GM23338 (cell line): ENCODE results near the gene NFIB. TPM values are rescaled to one million over a fixed set of nuclear protein-coding genes. Genes with fewer than 3 reads are reported as not detected.

Source experiments
- ATAC-seq: fragments of 200-7000 bp; cut with Tn5 transposase; 3 replicates; pipeline ENCODE4 v1.9.1; 2020
- DNase-seq: peaks from one replicate; pipeline ENCODE4 v3.0.0-alpha.2; 2015; ENCODE audit warnings: low spot score
- H2AFZ ChIP-seq: fragments of 200-600 bp; sonication (generic); 2 replicates; pipeline ENCODE4 v1.8.0; 2016; ENCODE audit warnings: antibody characterized with exemption, mild to moderate bottlenecking, moderate library complexity
- H3F3A ChIP-seq: fragments of 200-600 bp; sonication (generic); replicated peaks from 2 replicates; pipeline ENCODE4 v1.8.0; 2017; ENCODE audit warnings: antibody characterized with exemption, mixed run types, low read depth
- H3K27ac ChIP-seq: fragments of 200-600 bp; sonication (generic); 2 replicates; pipeline ENCODE4 v1.6.1; 2016; ENCODE audit warnings: low read depth
- H3K27me3 ChIP-seq: fragments of 200-600 bp; sonication (generic); 2 replicates; pipeline ENCODE4 v1.8.0; 2016; ENCODE audit warnings: mild to moderate bottlenecking, mixed run types, moderate library complexity; ENCODE audit not compliant: insufficient read depth
- H3K36me3 ChIP-seq: fragments of 200-600 bp; sonication (generic); 2 replicates; pipeline ENCODE4 v1.8.0; 2016; ENCODE audit warnings: mild to moderate bottlenecking; ENCODE audit not compliant: insufficient read depth
- H3K4me1 ChIP-seq: fragments of 200-600 bp; sonication (generic); 2 replicates; pipeline ENCODE4 v1.8.0; 2016; ENCODE audit warnings: mild to moderate bottlenecking, moderate library complexity; ENCODE audit not compliant: insufficient read depth
- H3K4me2 ChIP-seq: fragments of 200-600 bp; sonication (generic); 2 replicates; pipeline ENCODE4 v1.7.1; 2017; ENCODE audit warnings: mixed run types
- H3K4me3 ChIP-seq: fragments of 200-600 bp; sonication (generic); 2 replicates; pipeline ENCODE4 v1.6.1; 2016; ENCODE audit warnings: mixed run types
- H3K79me2 ChIP-seq: fragments of 200-600 bp; sonication (generic); replicated peaks from 2 replicates; pipeline ENCODE4 v1.8.0; 2017; ENCODE audit warnings: mild to moderate bottlenecking; ENCODE audit not compliant: insufficient read depth
- H3K9me2 ChIP-seq: fragments of 200-600 bp; sonication (generic); 2 replicates; pipeline ENCODE4 v1.8.0; 2017; ENCODE audit not compliant: insufficient read depth
- H4K20me1 ChIP-seq: fragments of 200-600 bp; sonication (generic); replicated peaks from 2 replicates; pipeline ENCODE4 v1.8.0; 2017; ENCODE audit warnings: mild to moderate bottlenecking; ENCODE audit not compliant: insufficient read depth
- H3K27ac Mint-ChIP-seq: 2 replicates; pipeline ENCODE4 v1.8.0; 2020; ENCODE audit warnings: inconsistent platforms, mild to moderate bottlenecking, moderate library complexity, mixed read lengths
- H3K27me3 Mint-ChIP-seq: 3 replicates; pipeline ENCODE4 v1.8.0; 2022; ENCODE audit warnings: low read depth, mild to moderate bottlenecking, moderate library complexity, mixed read lengths, inconsistent platforms; ENCODE audit not compliant: insufficient read depth, poor library complexity
- H3K36me3 Mint-ChIP-seq: 3 replicates; pipeline ENCODE4 v1.8.0; 2021; ENCODE audit warnings: low read depth, mild to moderate bottlenecking, inconsistent platforms, moderate library complexity, mixed read lengths
- H3K4me1 Mint-ChIP-seq: 3 replicates; pipeline ENCODE4 v1.8.0; 2020; ENCODE audit warnings: mild to moderate bottlenecking, inconsistent platforms, mixed read lengths
- H3K4me3 Mint-ChIP-seq: 3 replicates; pipeline ENCODE4 v1.8.0; 2021; ENCODE audit warnings: moderate library complexity, mild to moderate bottlenecking, inconsistent platforms, mixed read lengths
- H3K9me3 Mint-ChIP-seq: 3 replicates; pipeline ENCODE4 v1.8.0; 2020; ENCODE audit warnings: moderate library complexity, mild to moderate bottlenecking, inconsistent platforms, mixed read lengths
- EZH2 ChIP-seq: fragments of 200-600 bp; sonication (generic); IDR thresholded peaks from one replicate; pipeline ENCODE4 v1.8.0; 2017; ENCODE audit warnings: antibody characterized with exemption, mild to moderate bottlenecking, low read depth; ENCODE audit not compliant: unreplicated experiment
- ZNF331 ChIP-seq: fragments of 250-450 bp; sonication (Bioruptor Pico); IDR thresholded peaks from 2 replicates; pipeline ENCODE4 v1.5.0; 2020; ENCODE audit warnings: low read depth, mild to moderate bottlenecking, moderate library complexity
- polyA plus RNA-seq: library from polyadenylated mRNA; unstranded; fragments of >200 nt; fragmentation: Nextera tagmentation; extraction: Ambion mirVana; gene quantifications from 2 replicates; pipeline ENCODE4 v1.2.1, GENCODE V29; 2016
- total RNA-seq: library from RNA; depleted of rRNA; stranded (reverse); fragments of >200 nt; shearing (Covaris generic); gene quantifications from 2 replicates; pipeline ENCODE4 v1.2.3, GENCODE V29; 2014
- TF ChIP-seq, protein P1 (sequence below): fragments of 250-450 bp; sonication (Bioruptor Pico); IDR thresholded peaks from 2 replicates; pipeline ENCODE4 v1.5.0; 2020; ENCODE audit warnings: mild to moderate bottlenecking, moderate library complexity

Gene NFIB
- total and polyA plus RNA-seq, 2 experiments from 2014 or later = 3.9 to 4.7 TPM

DNA sequence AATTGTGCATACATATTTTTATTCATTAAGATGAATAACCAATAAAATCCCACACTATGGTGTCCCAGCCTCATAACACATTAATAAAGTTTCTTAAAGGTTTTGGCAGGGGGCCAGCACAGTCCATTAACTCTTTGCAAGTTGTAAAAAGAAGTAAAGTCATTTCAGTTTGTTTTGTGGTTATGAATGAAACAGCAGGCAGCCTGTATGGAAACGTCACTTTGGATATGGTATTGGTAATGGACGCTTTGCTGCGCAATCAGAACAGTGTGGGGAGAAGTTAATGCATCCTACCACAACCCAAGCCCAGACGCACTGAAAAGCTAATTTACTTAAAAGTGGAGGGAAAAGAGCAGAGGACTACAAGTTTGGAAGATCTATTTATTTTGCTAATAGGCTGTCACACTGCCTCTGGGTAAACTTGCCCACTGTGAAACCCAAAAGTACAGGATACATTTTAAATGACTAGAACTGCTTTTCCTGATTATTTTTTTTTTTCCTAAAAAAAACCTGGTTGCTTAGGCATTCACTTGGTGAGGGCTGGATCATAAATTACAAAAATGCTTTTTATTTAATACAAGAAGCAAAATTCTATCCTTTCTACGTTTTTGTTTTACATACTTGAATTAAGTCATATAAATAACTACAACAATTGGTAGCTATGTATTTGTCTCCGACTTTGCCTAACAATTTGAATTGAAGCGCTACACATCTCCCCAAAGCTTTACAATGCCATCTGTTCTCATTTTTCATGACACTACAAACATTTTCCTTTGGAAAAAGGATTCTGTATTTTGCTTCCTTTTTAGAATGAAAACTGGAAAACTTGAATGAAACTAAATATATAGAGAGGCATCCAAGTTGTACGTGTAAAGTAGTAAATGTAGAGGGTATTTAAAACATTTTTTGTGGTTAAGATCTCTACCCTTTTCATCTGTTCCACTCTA, 104.3 kb downstream of the NFIB start (continued):
- TF ChIP-seq, protein P1, sequence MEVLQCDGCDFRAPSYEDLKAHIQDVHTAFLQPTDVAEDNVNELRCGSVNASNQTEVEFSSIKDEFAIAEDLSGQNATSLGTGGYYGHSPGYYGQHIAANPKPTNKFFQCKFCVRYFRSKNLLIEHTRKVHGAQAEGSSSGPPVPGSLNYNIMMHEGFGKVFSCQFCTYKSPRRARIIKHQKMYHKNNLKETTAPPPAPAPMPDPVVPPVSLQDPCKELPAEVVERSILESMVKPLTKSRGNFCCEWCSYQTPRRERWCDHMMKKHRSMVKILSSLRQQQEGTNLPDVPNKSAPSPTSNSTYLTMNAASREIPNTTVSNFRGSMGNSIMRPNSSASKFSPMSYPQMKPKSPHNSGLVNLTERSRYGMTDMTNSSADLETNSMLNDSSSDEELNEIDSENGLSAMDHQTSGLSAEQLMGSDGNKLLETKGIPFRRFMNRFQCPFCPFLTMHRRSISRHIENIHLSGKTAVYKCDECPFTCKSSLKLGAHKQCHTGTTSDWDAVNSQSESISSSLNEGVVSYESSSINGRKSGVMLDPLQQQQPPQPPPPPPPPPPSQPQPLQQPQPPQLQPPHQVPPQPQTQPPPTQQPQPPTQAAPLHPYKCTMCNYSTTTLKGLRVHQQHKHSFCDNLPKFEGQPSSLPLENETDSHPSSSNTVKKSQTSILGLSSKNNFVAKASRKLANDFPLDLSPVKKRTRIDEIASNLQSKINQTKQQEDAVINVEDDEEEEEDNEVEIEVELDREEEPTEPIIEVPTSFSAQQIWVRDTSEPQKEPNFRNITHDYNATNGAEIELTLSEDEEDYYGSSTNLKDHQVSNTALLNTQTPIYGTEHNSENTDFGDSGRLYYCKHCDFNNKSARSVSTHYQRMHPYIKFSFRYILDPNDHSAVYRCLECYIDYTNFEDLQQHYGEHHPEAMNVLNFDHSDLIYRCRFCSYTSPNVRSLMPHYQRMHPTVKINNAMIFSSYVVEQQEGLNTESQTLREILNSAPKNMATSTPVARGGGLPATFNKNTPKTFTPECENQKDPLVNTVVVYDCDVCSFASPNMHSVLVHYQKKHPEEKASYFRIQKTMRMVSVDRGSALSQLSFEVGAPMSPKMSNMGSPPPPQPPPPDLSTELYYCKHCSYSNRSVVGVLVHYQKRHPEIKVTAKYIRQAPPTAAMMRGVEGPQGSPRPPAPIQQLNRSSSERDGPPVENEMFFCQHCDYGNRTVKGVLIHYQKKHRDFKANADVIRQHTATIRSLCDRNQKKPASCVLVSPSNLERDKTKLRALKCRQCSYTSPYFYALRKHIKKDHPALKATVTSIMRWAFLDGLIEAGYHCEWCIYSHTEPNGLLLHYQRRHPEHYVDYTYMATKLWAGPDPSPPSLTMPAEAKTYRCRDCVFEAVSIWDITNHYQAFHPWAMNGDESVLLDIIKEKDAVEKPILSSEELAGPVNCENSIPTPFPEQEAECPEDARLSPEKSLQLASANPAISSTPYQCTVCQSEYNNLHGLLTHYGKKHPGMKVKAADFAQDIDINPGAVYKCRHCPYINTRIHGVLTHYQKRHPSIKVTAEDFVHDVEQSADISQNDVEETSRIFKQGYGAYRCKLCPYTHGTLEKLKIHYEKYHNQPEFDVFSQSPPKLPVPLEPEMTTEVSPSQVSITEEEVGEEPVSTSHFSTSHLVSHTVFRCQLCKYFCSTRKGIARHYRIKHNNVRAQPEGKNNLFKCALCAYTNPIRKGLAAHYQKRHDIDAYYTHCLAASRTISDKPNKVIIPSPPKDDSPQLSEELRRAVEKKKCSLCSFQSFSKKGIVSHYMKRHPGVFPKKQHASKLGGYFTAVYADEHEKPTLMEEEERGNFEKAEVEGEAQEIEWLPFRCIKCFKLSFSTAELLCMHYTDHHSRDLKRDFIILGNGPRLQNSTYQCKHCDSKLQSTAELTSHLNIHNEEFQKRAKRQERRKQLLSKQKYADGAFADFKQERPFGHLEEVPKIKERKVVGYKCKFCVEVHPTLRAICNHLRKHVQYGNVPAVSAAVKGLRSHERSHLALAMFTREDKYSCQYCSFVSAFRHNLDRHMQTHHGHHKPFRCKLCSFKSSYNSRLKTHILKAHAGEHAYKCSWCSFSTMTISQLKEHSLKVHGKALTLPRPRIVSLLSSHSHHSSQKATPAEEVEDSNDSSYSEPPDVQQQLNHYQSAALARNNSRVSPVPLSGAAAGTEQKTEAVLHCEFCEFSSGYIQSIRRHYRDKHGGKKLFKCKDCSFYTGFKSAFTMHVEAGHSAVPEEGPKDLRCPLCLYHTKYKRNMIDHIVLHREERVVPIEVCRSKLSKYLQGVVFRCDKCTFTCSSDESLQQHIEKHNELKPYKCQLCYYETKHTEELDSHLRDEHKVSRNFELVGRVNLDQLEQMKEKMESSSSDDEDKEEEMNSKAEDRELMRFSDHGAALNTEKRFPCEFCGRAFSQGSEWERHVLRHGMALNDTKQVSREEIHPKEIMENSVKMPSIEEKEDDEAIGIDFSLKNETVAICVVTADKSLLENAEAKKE (CRISPR knock-in tag) = no peak

DNA sequence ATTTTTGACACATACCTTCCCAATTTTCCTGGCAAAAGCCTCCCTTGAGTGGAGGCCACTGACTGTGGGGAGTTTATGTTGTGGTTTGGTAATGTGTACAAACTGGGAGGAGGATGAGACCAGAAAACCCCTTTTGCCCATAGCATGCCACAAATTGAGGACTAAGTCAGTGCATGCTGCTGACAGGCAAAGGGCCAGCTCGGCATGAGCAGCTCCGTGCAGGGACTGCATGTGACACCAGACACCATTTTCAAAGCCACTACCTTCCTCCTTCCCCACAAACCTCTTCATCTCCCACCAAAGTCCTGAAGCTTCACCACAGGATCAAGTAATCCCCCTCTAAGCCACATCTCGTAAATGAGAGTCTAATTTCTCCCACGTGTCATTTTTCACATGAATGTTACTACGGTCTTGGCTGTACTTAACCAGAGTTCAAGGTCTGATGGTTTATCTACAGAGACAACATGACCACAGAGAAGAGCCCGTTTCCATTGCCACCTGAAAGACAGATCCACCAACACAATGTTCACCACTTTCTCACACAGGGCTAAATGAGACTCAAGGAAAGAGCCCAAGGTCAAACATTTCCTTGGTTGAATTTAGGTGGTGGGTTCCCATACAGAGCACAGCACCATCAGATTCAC, 106.5 kb downstream of the NFIB start:
- H3K27ac Mint-ChIP-seq = no peak overlapping the region
- H4K20me1 ChIP-seq = no peaks in the 10 kb centered on the region
- peaks cover 12% of the 10 kb centered on the region for H3K4me1 Mint-ChIP-seq
- TF ChIP-seq ZNF331 (CRISPR knock-in tag) = no peak
- TF ChIP-seq, protein P1 (CRISPR knock-in tag) = no peak
- no peak for TF ChIP-seq EZH2

More for the DNA sequence above, 106.5 kb downstream of the NFIB start:
- H3K27ac ChIP-seq = no peak overlapping the region
- H3K9me2 ChIP-seq = no peaks in the 10 kb centered on the region; the same call in 1 of the 2 replicates
- Mint-ChIP-seq H3K36me3 (no peaks in the 10 kb centered on the region), H3K4me3 (no peak overlapping the region), H3K27me3 (no peaks in the 10 kb centered on the region), H3K9me3 (no peaks in the 10 kb centered on the region)
- H3K79me2 ChIP-seq = no peaks in the 10 kb centered on the region
- no peaks in the 10 kb centered on the region for H3K27me3 ChIP-seq
- no peak overlapping the region for H3K4me2 ChIP-seq
- H3F3A ChIP-seq = no peaks in the 10 kb centered on the region
- H3K4me3 ChIP-seq = no peak overlapping the region
- no peaks in the 10 kb centered on the region for H3K36me3 ChIP-seq
- no peak for ATAC-seq
- H3K4me1 ChIP-seq = no peaks in the 10 kb centered on the region; the same call in 1 of the 2 replicates
- DNase-seq = no peak
- H2AFZ ChIP-seq = no peak overlapping the region
